IMR-90 (cell line): Measurements from ENCODE around the gene JAGN1. TPM values are rescaled to one million over a fixed set of nuclear protein-coding genes. Genes with fewer than 3 reads are reported as not detected.

Experiments
- ATAC-seq: fragments of 200-7000 bp; cut with Tn5 transposase; 2 replicates; pipeline ENCODE4 v1.9.1; 2020; ENCODE audit warnings: low read depth, mild to moderate bottlenecking, moderate library complexity
- BruUV-seq: library from RNA; stranded (reverse); fragments of 400-500 nt; replicated peaks from 2 replicates; lab custom pipeline; 2021; lab: Mats Ljungman, UMichigan
- CTCF ChIA-PET: fragments of 300-600 bp; formaldehyde crosslinking; extraction: SDS; loops from one replicate; lab custom pipeline; 2021; ENCODE audit warnings: antibody characterized with exemption; lab: Yijun Ruan, JAX
- POLR2A ChIA-PET: fragments of 300-600 bp; sonication (Branson Sonifier 250); formaldehyde crosslinking; loops from one replicate; lab custom pipeline; 2022; ENCODE audit warnings: antibody characterized with exemption; ENCODE audit not compliant: unreplicated experiment; lab: Charles Lee
- DNase-seq: peaks from one replicate; pipeline ENCODE4 v3.0.0; 2013
- H2AFZ ChIP-seq: replicated peaks from 2 replicates; pipeline ENCODE3; 2013; ENCODE audit warnings: low read length, mild to moderate bottlenecking; ENCODE audit not compliant: poor library complexity
- H2AK5ac ChIP-seq: 2 replicates; pipeline ENCODE4 v1.6.1; 2013; ENCODE audit warnings: low read depth, low read length, inconsistent platforms
- H2AK9ac ChIP-seq: replicated peaks from 2 replicates; pipeline ENCODE3; 2013; ENCODE audit warnings: mild to moderate bottlenecking, low read depth, low read length, moderate library complexity; ENCODE audit not compliant: poor library complexity
- H2BK120ac ChIP-seq: 2 replicates; pipeline ENCODE4 v1.6.1; 2013; ENCODE audit warnings: low read depth, low read length, inconsistent platforms
- H2BK15ac ChIP-seq: 3 replicates; pipeline ENCODE4 v1.6.1; 2013; ENCODE audit warnings: low read depth, low read length, inconsistent platforms
- H2BK20ac ChIP-seq: 2 replicates; pipeline ENCODE4 v1.6.1; 2013; ENCODE audit warnings: low read depth, mild to moderate bottlenecking, inconsistent platforms, low read length, moderate library complexity
- H2BK5ac ChIP-seq: 2 replicates; pipeline ENCODE4 v1.6.1; 2013; ENCODE audit warnings: mild to moderate bottlenecking, low read depth, low read length, inconsistent platforms; ENCODE audit not compliant: poor library complexity, severe bottlenecking
- H3K14ac ChIP-seq: replicated peaks from 2 replicates; pipeline ENCODE4 v1.6.1; 2013; ENCODE audit warnings: low read depth, low read length, inconsistent platforms
- H3K18ac ChIP-seq: 2 replicates; pipeline ENCODE4 v1.6.1; 2013; ENCODE audit warnings: low read depth, low read length, control low read depth
- H3K23ac ChIP-seq: 2 replicates; pipeline ENCODE4 v1.6.1; 2013; ENCODE audit warnings: low read depth, low read length, inconsistent platforms
- H3K27ac ChIP-seq: 2 replicates; pipeline ENCODE4 v1.5.1; 2013; ENCODE audit warnings: mild to moderate bottlenecking, control low read depth, low read length; ENCODE audit not compliant: insufficient read depth
- H3K27me3 ChIP-seq: 2 replicates; pipeline ENCODE4 v1.6.1; 2013; ENCODE audit warnings: low read length; ENCODE audit not compliant: control insufficient read depth, insufficient read depth
- H3K36me3 ChIP-seq: 2 replicates; pipeline ENCODE4 v1.6.1; 2013; ENCODE audit warnings: low read length, mixed read lengths; ENCODE audit not compliant: control insufficient read depth, insufficient read depth
- H3K4ac ChIP-seq: 2 replicates; pipeline ENCODE4 v1.6.1; 2013; ENCODE audit warnings: low read depth, low read length, inconsistent platforms
- H3K4me1 ChIP-seq: 2 replicates; pipeline ENCODE4 v1.6.1; 2013; ENCODE audit warnings: low read length, mixed read lengths; ENCODE audit not compliant: control insufficient read depth, insufficient read depth
- H3K4me2 ChIP-seq: 2 replicates; pipeline ENCODE4 v1.6.1; 2013; ENCODE audit warnings: low read depth, mild to moderate bottlenecking, control low read depth, low read length, moderate library complexity
- H3K4me3 ChIP-seq: 2 replicates; pipeline ENCODE4 v1.5.1; 2013; ENCODE audit warnings: low read depth, mild to moderate bottlenecking, control low read depth, low read length, moderate library complexity; ENCODE audit not compliant: insufficient read depth
- H3K56ac ChIP-seq: 2 replicates; pipeline ENCODE4 v1.6.1; 2013; ENCODE audit warnings: low read length, inconsistent platforms; ENCODE audit not compliant: insufficient read depth; ENCODE audit errors: extremely low read depth
- H3K79me1 ChIP-seq, 2 experiments: 2 replicates each; pipeline ENCODE4 v1.6.1; 2013; ENCODE audit warnings: low read length in 2 of 2, inconsistent platforms in 1 of 2, low read depth in 1 of 2
- H3K9ac ChIP-seq: 2 replicates; pipeline ENCODE4 v1.6.1; 2013; ENCODE audit warnings: low read depth, low read length, control low read depth
- H3K9me1 ChIP-seq: 2 replicates; pipeline ENCODE4 v1.6.1; 2013; ENCODE audit warnings: low read length, inconsistent platforms; ENCODE audit not compliant: insufficient read depth
- H3K9me3 ChIP-seq: 2 replicates; pipeline ENCODE4 v1.6.1; 2013; ENCODE audit warnings: low read length; ENCODE audit not compliant: control insufficient read depth, insufficient read depth
- H4K20me1 ChIP-seq: 2 replicates; pipeline ENCODE4 v1.6.1; 2013; ENCODE audit warnings: low read length, inconsistent platforms; ENCODE audit not compliant: insufficient read depth
- H4K5ac ChIP-seq: 2 replicates; pipeline ENCODE4 v1.6.1; 2013; ENCODE audit warnings: mild to moderate bottlenecking, low read depth, low read length, control low read depth
- H4K8ac ChIP-seq, 2 experiments: 2 replicates each; pipeline ENCODE4 v1.6.1; 2013; ENCODE audit warnings: low read depth in 2 of 2, low read length in 2 of 2, control low read depth in 1 of 2, inconsistent platforms in 1 of 2
- H4K91ac ChIP-seq: 2 replicates; pipeline ENCODE4 v1.6.1; 2013; ENCODE audit warnings: low read depth, low read length, inconsistent platforms; ENCODE audit not compliant: insufficient read depth
- CEBPB ChIP-seq: IDR thresholded peaks from 2 replicates; pipeline ENCODE4 v1.6.1; 2012; ENCODE audit warnings: low read depth, low read length, improper control_type of control experiment
- CTCF ChIP-seq: conservative IDR thresholded peaks from 2 replicates; pipeline ENCODE4 v1.5.1; 2012; ENCODE audit warnings: mild to moderate bottlenecking, low read depth, low read length, improper control_type of control experiment
- ELK1 ChIP-seq: fragments of 150-350 bp; IDR thresholded peaks from 2 replicates; pipeline ENCODE4 v1.6.1; 2016; ENCODE audit warnings: low read depth, mild to moderate bottlenecking, low read length, moderate library complexity, borderline replicate concordance
- FOS ChIP-seq: fragments of 150-350 bp; IDR thresholded peaks from 2 replicates; pipeline ENCODE4 v1.6.1; 2016; ENCODE audit warnings: low read depth, low read length
- MAFK ChIP-seq: IDR thresholded peaks from 2 replicates; pipeline ENCODE4 v1.6.1; 2012; ENCODE audit warnings: low read depth, low read length, improper control_type of control experiment
- MAZ ChIP-seq: IDR thresholded peaks from 2 replicates; pipeline ENCODE4 v1.6.1; 2012; ENCODE audit warnings: low read depth, mild to moderate bottlenecking, low read length, improper control_type of control experiment, moderate library complexity, borderline replicate concordance
- NFE2L2 ChIP-seq: fragments of 150-350 bp; IDR thresholded peaks from 2 replicates; pipeline ENCODE4 v1.6.1; 2016; ENCODE audit warnings: low read depth, mild to moderate bottlenecking, low read length
- POLR2A ChIP-seq: IDR thresholded peaks from 2 replicates; pipeline ENCODE4 v1.6.1; 2012; ENCODE audit warnings: mild to moderate bottlenecking, low read depth, low read length
- RCOR1 ChIP-seq: IDR thresholded peaks from 2 replicates; pipeline ENCODE4 v1.6.1; 2012; ENCODE audit warnings: mild to moderate bottlenecking, low read length, improper control_type of control experiment; ENCODE audit not compliant: insufficient replicate concordance
- RFX5 ChIP-seq: IDR thresholded peaks from 2 replicates; pipeline ENCODE4 v1.8.0; 2012; ENCODE audit warnings: low read depth, mild to moderate bottlenecking, low read length, moderate library complexity
- SMC3 ChIP-seq: fragments of 150-350 bp; IDR thresholded peaks from 2 replicates; pipeline ENCODE4 v1.6.1; 2016; ENCODE audit warnings: low read depth, mild to moderate bottlenecking, antibody characterized with exemption, low read length, moderate library complexity
- USF2 ChIP-seq: fragments of 150-350 bp; IDR thresholded peaks from 2 replicates; pipeline ENCODE4 v1.6.1; 2017; ENCODE audit warnings: mild to moderate bottlenecking, antibody characterized with exemption, low read length, low read depth
- WGBS, 2 experiments: methylation state at CpG; one replicate each; pipeline versions ENCODE4 v1.1.5 to v1.1.7; 2013; ENCODE audit warnings: missing lambda C conversion rate in 2 of 2; ENCODE audit not compliant: insufficient read length in 1 of 2; ENCODE audit errors: extremely low coverage in 2 of 2; 5-methylcytosine and 5-hydroxymethylcytosine counted together
- dilution Hi-C: fragments of 300-500 bp; cut with HindIII; formaldehyde crosslinking; loops from one replicate; pipeline ENCODE4 v1.14.3; 2018; ENCODE audit warnings: low sequenced_read_pairs; ENCODE audit not compliant: unreplicated experiment
- in situ Hi-C: fragments of 300-500 bp; cut with MboI; formaldehyde crosslinking; loops from 3 replicates; pipeline ENCODE4 v1.14.3; 2019; ENCODE audit warnings: low sequenced_read_pairs, inconsistent platforms, mixed read lengths
- intact Hi-C: fragments of 100-400 bp; cut with micrococcal nuclease; formaldehyde crosslinking; loops from 2 replicates; pipeline ENCODE4 v1.10.0; 2022
- polyA plus RNA-seq, 3 experiments: library from polyadenylated mRNA; depleted of rRNA; stranded (reverse); fragments of >200 nt; gene quantifications; 2 replicates each; pipeline ENCODE4 v1.2.3, GENCODE V29; 2012; ENCODE audit warnings: low replicate concordance in 1 of 3
- total RNA-seq: library from RNA; depleted of rRNA; stranded (reverse); fragments of >200 nt; gene quantifications from 2 replicates; pipeline ENCODE4 v1.2.3, GENCODE V29; 2012

JAGN1 gene
- total and polyA plus RNA-seq, 2 of the 4 experiments (the other 2 are of a cell fraction), result 32.7 to 39.3 TPM

GRCh38 chr3:9898467-9899241 lies 8.2 kb downstream of the JAGN1 start:
- Histone ChIP-seq H3K79me1 (peaks cover 12 to 43% of the 10 kb centered on the region in 2 experiments), H3K9me3 (no peaks in the 10 kb centered on the region), H4K8ac (no peak overlapping the region), H3K27me3 (no peaks in the 10 kb centered on the region), H4K5ac (no peak overlapping the region), H2AK9ac (no peak overlapping the region), H2BK15ac (no peak overlapping the region), H2AK5ac (peak overlapping the region; percentile 43; the same call in 1 of the 2 replicates), H3K18ac (no peak overlapping the region), H2AFZ (no peak overlapping the region), H3K9me1 (peaks cover 17% of the 10 kb centered on the region), H2BK20ac (no peak overlapping the region), H3K4me2 (no peak overlapping the region), H3K9ac (no peak overlapping the region), H2BK5ac (no peak overlapping the region), H3K4ac (no peak overlapping the region), H3K56ac (no peak overlapping the region), H3K14ac (no peak overlapping the region), H2BK120ac (no peak overlapping the region), H4K91ac (no peak overlapping the region), H3K4me3 (no peak overlapping the region), H3K23ac (no peak overlapping the region), H3K4me1 (peaks cover 13% of the 10 kb centered on the region), H3K27ac (no peak overlapping the region), H3K36me3 (peaks cover 3% of the 10 kb centered on the region), H4K20me1 (peaks cover 2% of the 10 kb centered on the region; the same call in 1 of the 2 replicates)
- no TSS peak for BruUV-seq
- ChIA-PET POLR2A (no interaction called here), CTCF (no interaction called here)
- ATAC-seq (no peak), DNase-seq (no peak)
- in situ Hi-C loops (no loop called here), dilution Hi-C loops (no loop called here), intact Hi-C loops (no loop called here)
- TF ChIP-seq CTCF, result no peak
- no peak for TF ChIP-seq RFX5
- no peak for TF ChIP-seq POLR2A
- no peak for TF ChIP-seq FOS
- TF ChIP-seq ELK1, result no peak
- no peak for TF ChIP-seq NFE2L2
- TF ChIP-seq MAZ, result no peak
- TF ChIP-seq USF2, result no peak
- no peak for TF ChIP-seq MAFK
- TF ChIP-seq RCOR1, result no peak
- no peak for TF ChIP-seq SMC3
- no peak for TF ChIP-seq CEBPB
- 62% methylated on average over 2 of the region's 8 CpGs; no CpG with 5 or more reads in 1 of the 2 experiments for whole genome bisulfite sequencing, 2 experiments
